D341Med (cell line): ENCODE data around the gene MN1.

Experiments used
- DNase-seq: peaks from one replicate; pipeline ENCODE4 v3.0.0; 2012; ENCODE audit warnings: low spot score

Gene MN1

DNA sequence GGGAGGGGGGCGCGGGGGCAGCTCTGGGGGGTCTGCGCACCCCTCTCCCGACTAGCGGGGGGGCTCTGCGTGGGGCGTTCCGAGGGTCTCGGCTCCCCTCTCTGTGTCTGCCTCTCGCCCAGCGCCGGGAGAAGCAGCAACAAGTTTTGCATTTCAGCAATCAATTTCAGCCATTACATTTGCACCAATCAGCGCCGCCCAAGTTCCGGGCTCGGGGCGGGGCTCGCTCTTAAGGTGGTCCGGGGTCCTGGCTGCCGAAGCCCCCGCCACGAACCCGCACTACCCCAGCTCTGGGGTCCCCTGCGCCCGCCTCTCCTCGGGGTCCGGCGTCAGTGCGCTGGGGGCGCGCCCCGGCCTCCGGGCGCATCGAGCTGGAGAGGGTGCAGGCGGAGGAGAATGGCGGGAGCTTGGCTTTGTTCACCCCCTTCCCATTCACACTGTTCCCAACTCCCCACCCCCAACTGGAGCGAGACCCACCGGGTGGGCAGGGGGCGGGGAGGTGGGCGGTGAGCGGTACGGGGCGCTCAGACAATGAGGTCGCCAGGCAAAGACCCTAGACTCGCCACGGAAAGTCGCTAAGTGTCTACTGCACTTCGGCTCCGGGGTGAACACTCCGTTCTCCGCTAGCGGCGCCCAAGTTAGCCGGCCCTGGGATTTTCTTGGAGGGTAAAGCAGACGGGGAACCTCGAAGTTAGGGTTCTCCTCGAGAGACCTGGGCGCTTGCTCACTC lies at the start of gene MN1:
Gene MN1, minus strand, starts transcription at position 141 of the 730 bp plus-strand sequence. CDS start 1,213 bp downstream, outside the sequence.
- DNase-seq: peak; percentile 59

DNA sequence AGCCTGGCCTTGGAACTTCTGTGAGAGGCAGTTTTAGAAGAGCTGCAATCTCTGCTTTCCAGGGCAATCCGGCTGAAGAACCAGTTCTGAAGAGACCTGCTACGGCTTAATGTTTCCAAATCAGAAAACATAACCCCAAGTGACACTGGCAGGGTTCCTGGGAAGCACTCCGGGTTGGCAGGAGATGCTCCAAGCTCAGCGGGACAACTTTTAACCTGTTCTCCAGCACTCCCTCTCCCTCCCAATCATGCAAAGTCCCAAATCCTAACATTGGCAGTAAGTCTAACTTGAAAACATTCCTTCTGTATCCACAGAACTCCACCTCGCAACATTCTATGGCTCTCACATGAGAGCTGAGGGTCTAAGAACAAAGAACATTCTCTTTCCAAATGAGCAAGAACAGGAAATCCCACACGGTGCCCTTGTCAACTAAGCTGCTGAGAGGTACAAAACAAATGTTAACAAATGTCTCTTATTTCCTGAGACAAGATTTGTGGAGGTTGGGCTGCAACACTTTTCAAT lies 48.5 kb upstream of the MN1 start:
- no peak for DNase-seq

- no peak for DNase-seq
These were observed 46.4 kb upstream of the MN1 start for GRCh38 chr22:27848005-27848404.

DNA sequence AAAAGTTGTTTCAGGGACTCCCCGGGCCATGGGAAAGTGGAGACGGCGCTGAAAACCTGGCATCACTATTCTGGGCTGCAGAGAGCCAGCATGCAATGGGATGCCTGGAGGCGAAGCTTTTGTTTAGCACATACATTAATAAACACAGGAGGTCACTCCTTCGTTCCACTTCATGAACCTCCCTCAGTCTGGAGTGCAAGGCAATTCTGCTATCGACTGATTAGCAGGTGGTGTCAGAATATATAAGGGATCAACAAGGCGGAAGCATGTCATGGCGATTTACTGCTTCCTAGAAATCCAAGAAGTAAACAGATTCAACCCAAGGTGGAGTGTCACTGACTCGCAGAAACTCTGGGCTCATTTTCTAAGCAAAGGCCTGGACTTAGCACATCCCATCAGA lies 45.4 kb upstream of the MN1 start:
- no peak for DNase-seq

DNA sequence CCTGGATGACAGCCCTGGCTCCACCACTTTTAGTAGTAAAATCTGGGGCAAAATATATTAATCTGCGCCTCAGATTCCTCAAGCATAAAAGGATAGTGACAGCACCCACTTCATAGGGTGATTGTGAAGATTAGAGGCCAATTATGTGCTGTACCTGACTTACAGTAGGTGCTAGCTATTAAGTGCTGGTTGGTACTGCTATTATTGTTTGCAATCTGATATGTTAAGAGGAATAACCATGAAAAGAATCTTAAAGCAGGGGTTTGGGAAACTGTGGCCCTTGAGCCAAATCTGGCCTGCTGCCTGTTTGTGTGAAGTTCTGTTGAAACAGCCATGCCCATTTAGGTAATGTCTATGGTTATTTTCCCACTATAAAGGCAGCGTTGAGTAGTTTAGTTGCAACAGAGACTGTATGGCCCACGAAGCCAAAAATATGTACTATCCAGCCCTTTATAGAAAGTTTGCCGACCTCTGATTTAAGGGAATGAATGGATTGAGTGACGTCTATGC lies 44.7 kb upstream of the MN1 start:
- no peak for DNase-seq

- no peak for DNase-seq
These were observed 44.1 kb upstream of the MN1 start for GRCh38 chr22:27845644-27846043.

DNA sequence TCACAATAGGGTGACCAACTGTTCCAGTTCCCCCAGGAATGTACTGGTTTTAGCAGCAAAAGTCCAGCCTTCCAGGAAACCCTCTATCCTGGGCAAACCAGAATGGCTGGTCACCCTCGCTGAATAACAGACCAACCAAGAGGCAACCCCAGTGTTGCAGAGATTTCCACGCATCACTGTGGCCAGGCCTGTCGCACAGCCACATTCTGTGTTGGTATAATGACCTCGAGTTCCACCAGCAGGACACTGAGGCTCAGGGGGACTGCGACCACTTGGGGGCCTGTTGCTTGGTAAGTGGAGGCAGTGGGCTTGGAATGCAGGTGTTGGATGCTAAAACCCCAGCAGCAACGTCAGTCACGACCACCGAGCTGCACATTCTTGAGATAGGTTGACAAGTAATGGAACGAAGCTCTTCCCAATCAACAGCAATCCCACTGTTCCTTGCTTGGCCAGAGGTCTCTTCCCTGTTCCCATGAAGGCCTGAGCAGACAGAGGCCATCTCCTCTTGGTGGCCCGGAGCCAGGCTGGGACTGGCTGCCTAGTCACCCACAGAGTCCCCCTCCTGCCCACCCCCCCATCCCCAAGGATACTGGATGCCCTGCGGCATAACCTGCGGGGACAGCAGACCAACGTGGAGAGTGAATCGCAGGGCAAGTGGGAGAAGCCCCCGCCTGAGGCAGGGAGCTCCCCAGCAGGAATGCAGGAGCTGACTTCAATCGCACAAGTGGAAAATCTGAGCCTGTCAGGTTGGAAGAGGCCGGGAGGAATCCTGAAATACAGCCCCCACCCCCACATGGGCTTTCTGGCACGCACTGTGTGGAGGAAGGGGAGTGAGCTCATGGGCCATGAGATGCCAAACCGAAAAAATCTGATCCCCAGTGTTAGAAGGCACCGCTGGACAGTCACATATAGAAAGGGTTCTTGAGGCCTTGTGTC lies 43.4 kb upstream of the MN1 start:
- DNase-seq: peak; percentile 22

DNA sequence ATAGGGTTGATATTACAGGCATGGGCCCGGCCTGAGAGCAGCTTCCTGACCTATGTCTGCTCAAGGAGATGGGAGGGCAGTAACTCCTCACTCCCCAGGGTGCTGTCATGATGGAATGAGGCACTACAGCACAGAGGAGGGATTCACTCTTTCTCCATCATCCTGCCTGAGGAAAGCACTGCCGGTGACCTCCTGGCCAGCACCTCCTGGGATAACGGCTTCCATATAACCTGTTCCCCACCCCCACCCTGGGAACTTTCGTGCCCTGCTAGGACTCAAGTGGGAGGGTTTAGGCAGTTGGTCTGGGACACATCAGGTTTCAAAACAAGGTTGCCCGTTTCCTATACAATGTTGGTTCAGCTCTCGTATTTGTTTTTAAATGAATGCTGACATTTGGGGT lies 42.7 kb upstream of the MN1 start:
- peak; percentile 9 for DNase-seq

DNA sequence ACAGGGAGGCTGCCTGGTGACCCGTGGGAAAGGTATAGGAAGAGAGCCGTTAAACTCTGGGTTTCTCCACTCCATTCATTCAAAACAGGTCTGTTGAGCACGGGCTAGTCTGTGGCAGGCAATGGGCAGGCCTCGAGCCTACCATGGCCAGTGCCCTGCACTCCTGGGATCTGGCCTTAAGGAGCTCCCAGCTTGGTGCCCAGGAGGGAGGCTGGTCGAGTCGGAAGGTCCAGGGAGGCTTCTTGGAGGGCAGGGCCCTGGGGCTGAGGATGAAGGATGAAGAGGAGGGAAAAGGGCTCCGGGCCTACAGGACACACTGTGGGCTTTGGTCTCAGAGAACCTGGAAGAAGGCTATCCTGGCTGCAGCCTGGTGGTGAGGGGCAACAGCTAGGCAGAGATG lies 41.9 kb upstream of the MN1 start:
- DNase-seq: peak; percentile 26

DNA sequence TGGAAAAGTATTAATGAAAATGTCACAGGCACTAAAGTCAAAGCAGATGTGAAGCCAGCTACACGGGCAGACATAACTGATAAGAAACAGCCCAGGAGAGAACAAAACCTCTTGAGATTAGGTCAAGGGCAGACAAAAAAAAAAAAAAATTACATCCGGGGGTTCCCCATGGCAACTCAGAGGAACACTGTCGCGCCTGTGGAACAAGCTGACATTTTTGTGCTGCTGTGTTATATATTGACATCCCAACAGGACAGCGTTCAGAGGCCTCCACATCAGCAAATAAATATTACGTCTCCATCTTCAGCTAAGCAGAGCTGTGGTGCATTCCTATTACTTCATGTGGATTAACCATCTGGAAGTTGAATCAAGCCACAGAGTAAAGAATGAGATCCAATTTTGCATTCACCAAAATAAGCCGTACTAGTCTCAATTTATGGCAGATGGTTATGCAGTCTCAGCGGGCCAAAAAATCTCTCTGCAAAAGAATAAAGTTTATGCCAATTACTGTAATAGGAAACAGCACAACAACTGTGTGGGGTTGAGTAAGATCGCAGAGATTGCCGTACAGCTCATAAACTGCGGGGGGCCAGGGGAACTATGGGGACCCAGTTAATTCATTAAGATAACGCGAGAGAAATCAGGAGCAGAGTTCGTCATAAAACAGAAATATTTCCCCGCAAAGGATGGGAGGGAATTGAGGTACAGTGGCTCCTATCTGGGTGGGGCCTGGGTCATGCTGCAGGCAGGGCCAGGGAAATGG lies 41.3 kb upstream of the MN1 start:
- peak; percentile 26 for DNase-seq

DNA sequence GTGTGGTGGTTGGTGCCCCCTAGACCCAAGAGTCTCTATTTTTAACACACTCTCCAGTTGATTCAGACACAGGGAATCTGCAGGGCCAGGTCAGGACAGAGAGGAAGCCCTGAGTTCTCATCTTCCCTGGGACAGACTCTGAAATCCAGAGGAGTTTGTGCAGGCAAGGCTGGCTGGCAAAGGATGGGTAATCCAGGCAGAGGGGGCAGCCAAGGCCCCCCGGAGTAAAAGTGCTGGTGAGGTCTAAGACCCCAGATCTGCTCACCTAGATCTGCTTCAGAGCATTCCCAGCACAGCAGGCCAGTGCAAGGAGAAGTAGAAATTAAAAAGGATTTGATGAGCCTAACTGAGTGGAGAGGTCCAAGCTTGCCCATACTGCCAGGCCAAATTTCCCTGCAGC lies 40.6 kb upstream of the MN1 start:
- DNase-seq: peak; percentile 21

GRCh38 chr22:27840436-27840835 lies 38.9 kb upstream of the MN1 start:
- peak; percentile 12 for DNase-seq

DNA sequence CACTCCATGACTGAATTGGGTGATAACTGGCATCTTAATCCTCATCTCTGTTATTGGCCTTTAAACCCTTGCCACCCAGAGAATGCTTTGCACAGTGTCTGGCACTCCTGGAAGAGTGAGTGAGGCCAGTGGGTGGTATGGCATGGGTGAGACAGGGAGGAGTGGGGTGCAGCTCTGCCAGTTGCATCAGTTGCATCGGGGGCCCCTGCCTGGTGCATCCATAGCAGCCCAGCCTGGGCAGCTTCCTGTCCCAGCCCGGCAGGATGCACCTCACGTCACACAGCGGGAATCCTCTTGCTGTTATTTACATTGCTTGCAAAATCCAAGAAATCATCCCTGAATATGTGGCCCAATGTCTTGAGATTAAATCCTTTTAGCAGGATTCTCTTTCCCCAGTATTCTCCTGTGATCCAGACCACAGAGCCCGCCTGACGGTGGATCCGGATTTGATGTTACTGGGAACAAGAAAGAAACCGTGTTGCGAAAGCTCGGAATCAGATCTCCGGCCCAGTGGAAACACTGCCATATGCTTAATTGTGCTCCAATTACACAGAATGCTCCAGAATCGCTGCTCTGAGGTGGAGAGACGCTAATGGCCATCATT lies 37.6 kb upstream of the MN1 start:
- no peak for DNase-seq

- DNase-seq: no peak
These were observed 34.6 kb upstream of the MN1 start for GRCh38 chr22:27836181-27836580.

GRCh38 chr22:27835446-27835845 lies 33.9 kb upstream of the MN1 start:
- DNase-seq: no peak

DNA sequence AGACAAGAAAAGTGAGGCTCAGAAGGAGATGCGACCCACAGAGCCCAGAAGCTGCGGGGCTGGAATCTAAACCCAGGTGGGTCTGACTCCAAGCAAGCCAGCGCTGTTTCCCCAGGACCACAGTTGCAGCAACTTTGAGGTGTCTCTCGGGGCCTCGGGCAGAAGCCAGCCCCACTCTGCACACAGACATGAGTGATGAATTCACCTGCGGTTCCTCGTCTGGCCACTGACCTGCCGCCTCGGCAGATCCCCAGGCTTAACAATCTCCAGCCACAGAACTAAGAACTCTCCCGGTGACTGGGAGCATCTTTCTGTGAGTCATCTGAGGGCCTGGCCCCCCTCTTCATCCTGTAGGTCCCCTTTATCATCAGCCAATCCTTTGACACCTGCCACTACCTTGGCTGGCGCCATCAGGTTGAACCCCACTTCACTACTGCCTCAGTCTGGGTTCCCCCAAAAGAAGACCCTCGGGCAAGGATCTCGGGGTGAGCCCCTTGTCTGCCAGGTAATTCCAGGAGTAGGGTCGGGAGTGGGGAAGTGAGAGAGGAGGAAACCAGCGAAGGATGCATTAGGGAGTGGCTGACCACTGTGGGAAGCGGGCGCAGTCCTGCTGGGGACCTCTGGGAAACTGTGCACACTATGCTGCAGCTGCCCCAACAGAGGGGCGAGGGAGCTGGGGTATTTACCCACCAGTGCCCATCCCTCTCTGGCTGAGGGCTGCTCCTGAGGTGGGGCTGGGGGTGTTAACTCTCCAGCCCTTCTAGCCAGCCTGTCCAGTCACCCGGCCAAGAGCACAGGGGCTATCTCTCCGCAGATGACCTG lies 33.0 kb upstream of the MN1 start:
- no peak for DNase-seq

- no peak for DNase-seq
These were observed 32.2 kb upstream of the MN1 start for GRCh38 chr22:27833803-27834202.

DNA sequence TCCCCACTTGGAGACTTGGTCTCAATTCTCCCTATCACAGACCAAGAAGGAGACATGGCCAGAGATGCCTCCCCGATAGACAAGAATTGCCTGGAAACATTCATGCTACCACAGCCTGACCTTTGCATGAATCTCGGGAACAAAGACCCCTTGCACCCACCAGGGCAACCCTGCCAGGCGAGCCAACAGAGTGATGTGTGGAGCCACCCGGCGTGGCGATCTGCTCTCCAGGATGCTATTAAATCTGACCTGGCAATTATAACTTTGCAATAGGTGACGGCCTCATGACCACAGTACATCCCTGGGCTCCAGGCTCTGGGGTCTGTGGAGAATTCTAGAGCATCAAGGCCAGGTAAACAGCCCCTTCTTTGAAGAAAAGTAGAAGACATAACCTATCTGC lies 31.1 kb upstream of the MN1 start:
- DNase-seq: no peak

DNA sequence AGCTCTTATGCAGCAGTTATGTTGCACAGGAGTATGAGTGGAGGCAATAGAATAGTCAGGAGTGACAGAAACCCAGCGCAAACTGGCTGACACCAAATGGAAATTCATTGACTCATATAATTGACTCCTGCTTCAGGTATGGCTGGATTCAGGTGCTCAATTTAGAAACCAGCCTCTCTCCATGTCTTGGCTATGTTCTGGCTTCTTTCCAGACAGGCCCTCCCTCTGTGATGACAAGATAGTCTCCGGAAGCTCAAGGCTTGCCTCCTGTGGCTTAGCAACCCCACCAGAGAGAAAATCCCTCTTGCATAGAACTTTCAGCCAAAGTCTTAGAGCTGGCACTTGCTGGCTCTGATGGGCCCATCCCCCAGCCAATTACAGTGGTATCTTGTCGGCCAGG lies 28.1 kb upstream of the MN1 start:
- DNase-seq: no peak
